NCI-H1417 (cell line): ENCODE measurements around the gene PTPRM.
A peak's percentile ranks its signal among the peaks of the same experiment; 100 is the strongest.

ENCODE experiments used
- DNase-seq, 3 experiments: peaks; one replicate each; lab custom pipeline; 2025; lab: John Stamatoyannopoulos, UW

Gene PTPRM

GRCh38 chr18:7757175-7757574 lies 190.1 kb downstream of the PTPRM start:
- DNase-seq: no peak

GRCh38 chr18:7758764-7759163 lies 191.6 kb downstream of the PTPRM start:
- no peak for DNase-seq

- DNase-seq: peak in 1 of 3 experiments; percentile 37
Measured at GRCh38 chr18:7760967-7761948, 194.1 kb downstream of the PTPRM start.

GRCh38 chr18:7764405-7764804 lies 197.3 kb downstream of the PTPRM start:
- DNase-seq: no peak

GRCh38 chr18:7766346-7766745 lies 199.2 kb downstream of the PTPRM start:
- peak in 1 of 3 experiments; percentile 33 for DNase-seq

GRCh38 chr18:7766817-7767216 lies 199.7 kb downstream of the PTPRM start:
- no peak for DNase-seq

- no peak for DNase-seq
Measured at GRCh38 chr18:7770908-7771307, 203.8 kb downstream of the PTPRM start.

GRCh38 chr18:7772510-7772888 lies 205.4 kb downstream of the PTPRM start:
- DNase-seq: no peak

- no peak for DNase-seq
Measured at GRCh38 chr18:7772951-7773350, 205.8 kb downstream of the PTPRM start.

GRCh38 chr18:7775128-7775527 lies 208.0 kb downstream of the PTPRM start:
- DNase-seq: no peak

GRCh38 chr18:7775843-7776242 lies 208.7 kb downstream of the PTPRM start:
- no peak for DNase-seq

GRCh38 chr18:7778181-7778580 lies 211.1 kb downstream of the PTPRM start:
- no peak for DNase-seq

GRCh38 chr18:7779211-7779610 lies 212.1 kb downstream of the PTPRM start:
- peak in 1 of 3 experiments; percentile 56 for DNase-seq

- DNase-seq: no peak
Measured at GRCh38 chr18:7784171-7784570, 217.1 kb downstream of the PTPRM start.

GRCh38 chr18:7786569-7786968 lies 219.5 kb downstream of the PTPRM start:
- peak in 2 of 3 experiments; percentile 25 to 77 for DNase-seq

GRCh38 chr18:7787339-7787738 lies 220.2 kb downstream of the PTPRM start:
- peak in 1 of 3 experiments; percentile 48 for DNase-seq

- DNase-seq: peak; percentile 28 to 76 (median 44)
Measured at GRCh38 chr18:7789856-7790552, 222.9 kb downstream of the PTPRM start.

GRCh38 chr18:7793100-7793499 lies 226.0 kb downstream of the PTPRM start:
- DNase-seq: no peak

- no peak for DNase-seq
Measured at GRCh38 chr18:7803956-7804469, 236.9 kb downstream of the PTPRM start.

GRCh38 chr18:7805096-7805495 lies 238.0 kb downstream of the PTPRM start:
- no peak for DNase-seq

GRCh38 chr18:7805880-7806279 lies 238.8 kb downstream of the PTPRM start:
- DNase-seq: no peak

GRCh38 chr18:7807936-7808453 lies 240.9 kb downstream of the PTPRM start:
- DNase-seq: no peak
